ENCODE data around the gene SIRT5.

DNA sequence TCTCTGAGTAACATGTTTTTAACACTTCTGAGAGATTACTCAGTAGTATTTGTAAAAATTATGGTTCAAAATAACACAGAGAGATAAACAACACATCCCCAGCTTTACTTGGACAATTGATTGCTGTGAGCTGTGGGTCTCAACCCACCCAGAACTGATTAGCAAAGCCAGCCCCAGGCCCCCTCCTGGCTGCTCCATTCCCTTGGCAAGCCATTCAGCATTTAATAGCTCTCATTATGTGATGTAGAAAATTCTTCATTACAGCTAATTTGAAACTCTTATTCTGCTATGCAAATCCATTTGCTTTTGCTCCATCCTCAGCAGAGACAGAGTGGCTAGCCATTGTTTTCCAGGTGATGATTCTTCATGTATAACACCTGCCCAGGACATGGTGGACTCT lies 16.6 kb upstream of the SIRT5 start:
- TF ChIP-seq CTCF (optimal IDR thresholded peaks at IDR 0.05 in 1 of 3, IDR thresholded peaks at IDR 0.05 in 1 of 3, conservative IDR thresholded peaks at IDR 0.05 in 1 of 3; ENCODE audit: extremely low read depth in 1 of 3, insufficient read depth in 2 of 3, low read length in 3 of 3) (no peak), EZH2 (IDR thresholded peaks at IDR 0.05; ENCODE audit: low read length) (no peak)
